H9 (cell line): ENCODE data around the gene AGBL3. TPM values are rescaled to one million over a fixed set of nuclear protein-coding genes. Genes with fewer than 3 reads are reported as not detected.

Source experiments
- DNase-seq: peaks from one replicate; pipeline ENCODE4 v3.0.0-alpha.2; 2017
- H2AFZ ChIP-seq: one replicate; pipeline ENCODE4 v1.6.1; 2013; ENCODE audit warnings: mild to moderate bottlenecking, low read length, control low read depth, moderate library complexity
- H2AK5ac ChIP-seq: 2 replicates; pipeline ENCODE4 v1.6.1; 2013; ENCODE audit warnings: low read length, control low read depth, mixed read lengths; ENCODE audit not compliant: insufficient read length
- H2BK120ac ChIP-seq: one replicate; pipeline ENCODE4 v1.6.1; 2013; ENCODE audit warnings: low read depth, mild to moderate bottlenecking, low read length, control low read depth, inconsistent platforms; ENCODE audit not compliant: poor library complexity, severe bottlenecking
- H2BK12ac ChIP-seq: 2 replicates; pipeline ENCODE4 v1.6.1; 2013; ENCODE audit warnings: low read length, control low read depth, mixed read lengths, low read depth; ENCODE audit not compliant: insufficient read length
- H2BK15ac ChIP-seq: 2 replicates; pipeline ENCODE4 v1.6.1; 2013; ENCODE audit warnings: low read depth, low read length, control low read depth
- H2BK20ac ChIP-seq: one replicate; pipeline ENCODE4 v1.6.1; 2013; ENCODE audit warnings: low read depth, mild to moderate bottlenecking, low read length, control low read depth, inconsistent platforms; ENCODE audit not compliant: poor library complexity, severe bottlenecking
- H2BK5ac ChIP-seq: 2 replicates; pipeline ENCODE4 v1.6.1; 2013; ENCODE audit warnings: low read length, control low read depth, mixed read lengths; ENCODE audit not compliant: insufficient read length
- H3K14ac ChIP-seq: 2 replicates; pipeline ENCODE4 v1.6.1; 2013; ENCODE audit warnings: low read length, control low read depth; ENCODE audit not compliant: insufficient read depth
- H3K18ac ChIP-seq: 2 replicates; pipeline ENCODE4 v1.6.1; 2013; ENCODE audit warnings: low read depth, mild to moderate bottlenecking, mixed read lengths, low read length, control low read depth; ENCODE audit not compliant: insufficient read length
- H3K23ac ChIP-seq: 2 replicates; pipeline ENCODE4 v1.6.1; 2013; ENCODE audit warnings: low read length, control low read depth, mixed read lengths, low read depth; ENCODE audit not compliant: insufficient read length
- H3K23me2 ChIP-seq: 2 replicates; pipeline ENCODE4 v1.6.1; 2013; ENCODE audit warnings: low read depth, mild to moderate bottlenecking, mixed read lengths, low read length, control low read depth; ENCODE audit not compliant: insufficient read length, poor library complexity, severe bottlenecking
- H3K27ac ChIP-seq: 2 replicates; pipeline ENCODE4 v1.5.1; 2013; ENCODE audit warnings: low read length, control low read depth, mixed read lengths, low read depth; ENCODE audit not compliant: insufficient read length
- H3K27me3 ChIP-seq: 2 replicates; pipeline ENCODE4 v1.6.1; 2013; ENCODE audit warnings: low read length, control low read depth, inconsistent platforms; ENCODE audit not compliant: insufficient read depth
- H3K4ac ChIP-seq: 2 replicates; pipeline ENCODE4 v1.6.1; 2013; ENCODE audit warnings: low read depth, mild to moderate bottlenecking, control low read depth, inconsistent platforms, low read length, moderate library complexity
- H3K4me1 ChIP-seq: 2 replicates; pipeline ENCODE4 v1.6.1; 2013; ENCODE audit warnings: low read length, control low read depth, inconsistent platforms; ENCODE audit not compliant: insufficient read depth
- H3K4me2 ChIP-seq: 2 replicates; pipeline ENCODE4 v1.6.1; 2013; ENCODE audit warnings: low read length, control low read depth, mixed read lengths; ENCODE audit not compliant: insufficient read length, insufficient read depth
- H3K56ac ChIP-seq: 2 replicates; pipeline ENCODE4 v1.6.1; 2013; ENCODE audit warnings: low read depth, mild to moderate bottlenecking, mixed read lengths, low read length, control low read depth; ENCODE audit not compliant: insufficient read length
- H3K79me1 ChIP-seq: 2 replicates; pipeline ENCODE4 v1.6.1; 2013; ENCODE audit warnings: low read depth, mild to moderate bottlenecking, moderate library complexity, low read length, control low read depth, inconsistent platforms; ENCODE audit not compliant: insufficient read depth, poor library complexity, severe bottlenecking
- H3K79me2 ChIP-seq: 2 replicates; pipeline ENCODE4 v1.6.1; 2013; ENCODE audit warnings: low read length, control low read depth, inconsistent platforms; ENCODE audit not compliant: insufficient read depth
- H3K9ac ChIP-seq: 2 replicates; pipeline ENCODE4 v1.6.1; 2013; ENCODE audit warnings: low read length, control low read depth, mixed read lengths; ENCODE audit not compliant: insufficient read length; ENCODE audit errors: extremely low read depth
- H3K9me3 ChIP-seq: one replicate; pipeline ENCODE4 v1.6.1; 2013; ENCODE audit warnings: low read depth, low read length, inconsistent platforms; ENCODE audit not compliant: control insufficient read depth
- H3T11ph ChIP-seq: one replicate; pipeline ENCODE4 v1.6.1; 2013; ENCODE audit warnings: mild to moderate bottlenecking, low read length, control low read depth, inconsistent platforms
- H4K20me1 ChIP-seq: one replicate; pipeline ENCODE4 v1.6.1; 2013; ENCODE audit not compliant: control insufficient read depth, insufficient read length, insufficient read depth
- H4K5ac ChIP-seq: 2 replicates; pipeline ENCODE4 v1.6.1; 2013; ENCODE audit warnings: low read depth, mild to moderate bottlenecking, mixed read lengths, low read length, control low read depth; ENCODE audit not compliant: insufficient read length
- H4K8ac ChIP-seq: replicated peaks from 2 replicates; pipeline ENCODE4 v1.6.1; 2013; ENCODE audit warnings: low read length, control low read depth, mixed read lengths, low read depth; ENCODE audit not compliant: insufficient read length
- H4K91ac ChIP-seq: 2 replicates; pipeline ENCODE4 v1.6.1; 2013; ENCODE audit warnings: low read depth, mild to moderate bottlenecking, moderate library complexity, mixed read lengths, low read length, control low read depth; ENCODE audit not compliant: insufficient read length
- H3K27ac Mint-ChIP-seq, 3 experiments: 2 replicates in 2 of 3; 3 replicates in 1 of 3; pipeline ENCODE4 v1.8.0; 2020 to 2021; ENCODE audit warnings: mixed read lengths in 3 of 3, mild to moderate bottlenecking in 1 of 3, moderate library complexity in 1 of 3
- H3K27me3 Mint-ChIP-seq: 2 replicates; pipeline ENCODE4 v1.8.0; 2021; ENCODE audit warnings: low read depth, mild to moderate bottlenecking, moderate library complexity, mixed read lengths
- H3K36me3 Mint-ChIP-seq, 3 experiments: 2 replicates in 2 of 3; 3 replicates in 1 of 3; pipeline ENCODE4 v1.8.0; 2020 to 2021; ENCODE audit warnings: low read depth in 3 of 3, mixed read lengths in 3 of 3; ENCODE audit not compliant: insufficient read depth in 1 of 3
- H3K4me1 Mint-ChIP-seq, 2 experiments: 2 replicates each; pipeline ENCODE4 v1.8.0; 2020; ENCODE audit warnings: mixed read lengths in 2 of 2
- H3K4me3 Mint-ChIP-seq, 2 experiments: 2 replicates in 1 of 2; 3 replicates in 1 of 2; pipeline ENCODE4 v1.8.0; 2020 to 2021; ENCODE audit warnings: mild to moderate bottlenecking in 2 of 2, mixed read lengths in 2 of 2, moderate library complexity in 1 of 2
- H3K9me3 Mint-ChIP-seq, 2 experiments: 2 replicates in 1 of 2; 3 replicates in 1 of 2; pipeline ENCODE4 v1.8.0; 2020; ENCODE audit warnings: mild to moderate bottlenecking in 2 of 2, mixed read lengths in 2 of 2, moderate library complexity in 1 of 2
- CTCF ChIP-seq: fragments of 200-600 bp; sonication (generic); conservative IDR thresholded peaks from 3 replicates; pipeline ENCODE4 v1.8.0; 2021; ENCODE audit warnings: antibody characterized with exemption, mild to moderate bottlenecking
- WGBS: extraction: QIAGEN DNeasy Blood & Tissue Kit; methylation state at CpG from one replicate; pipeline ENCODE4 v1.1.7; 2013; ENCODE audit warnings: missing lambda C conversion rate, low lambda C conversion rate, mixed read lengths; ENCODE audit not compliant: insufficient read length; ENCODE audit errors: extremely low coverage; 5-methylcytosine and 5-hydroxymethylcytosine counted together
- total RNA-seq: library from RNA; stranded (reverse); gene quantifications from 2 replicates; pipeline ENCODE4 v1.2.1, GENCODE V29; 2021

AGBL3 gene
- total RNA-seq, 1 experiment from 2014 or later = 2.4 TPM

- no peak overlapping the region for H2BK12ac ChIP-seq
- no peak overlapping the region for H4K5ac ChIP-seq
- H3K27me3 ChIP-seq = no peaks in the 10 kb centered on the region
- Mint-ChIP-seq H3K27ac (no peak overlapping the region; a peak in 2 of 7 replicates), H3K4me3 (no peak overlapping the region), H3K4me1 (peaks cover 2 to 8% of the 10 kb centered on the region in 2 experiments; a peak in 2 of 4 replicates), H3K36me3 (no peaks in the 10 kb centered on the region), H3K27me3 (no peaks in the 10 kb centered on the region), H3K9me3 (no peaks in the 10 kb centered on the region)
- H2BK15ac ChIP-seq = no peak overlapping the region
- H3K56ac ChIP-seq = no peak overlapping the region
- H3K79me2 ChIP-seq = no peaks in the 10 kb centered on the region
- no peak overlapping the region for H3K18ac ChIP-seq
- no peaks in the 10 kb centered on the region for H4K20me1 ChIP-seq
- H2BK120ac ChIP-seq = no peak overlapping the region
- no peak overlapping the region for H3K23ac ChIP-seq
- WGBS = no CpG with 5 or more reads among the region's 6 CpGs
- TF ChIP-seq CTCF = no peak
- no peak overlapping the region for H3K27ac ChIP-seq
- H2AK5ac ChIP-seq = no peak overlapping the region
- H3K9ac ChIP-seq = no peak overlapping the region
- no peak overlapping the region for H3K4ac ChIP-seq
- H3K79me1 ChIP-seq = no peaks in the 10 kb centered on the region
- H3K4me1 ChIP-seq = no peaks in the 10 kb centered on the region
- H3K4me2 ChIP-seq = no peak overlapping the region
- no peaks in the 10 kb centered on the region for H3K23me2 ChIP-seq
- no peak overlapping the region for H2BK5ac ChIP-seq
- DNase-seq = no peak
- no peak overlapping the region for H4K8ac ChIP-seq
- no peak overlapping the region for H2AFZ ChIP-seq
- no peaks in the 10 kb centered on the region for H3K9me3 ChIP-seq
- no peak overlapping the region for H3T11ph ChIP-seq
- H3K14ac ChIP-seq = no peak overlapping the region
- H4K91ac ChIP-seq = no peak overlapping the region
- no peak overlapping the region for H2BK20ac ChIP-seq
These were observed 161.1 kb downstream of the AGBL3 start for GRCh38 chr7:135147341-135147898.
